ENCODE data around the gene RGPD3.
"Not testable (repeated sequence)": the region's sequence is repeated elsewhere in the genome, so short reads cannot be mapped to it uniquely, and the experiment has no call there.

RGPD3 gene

DNA sequence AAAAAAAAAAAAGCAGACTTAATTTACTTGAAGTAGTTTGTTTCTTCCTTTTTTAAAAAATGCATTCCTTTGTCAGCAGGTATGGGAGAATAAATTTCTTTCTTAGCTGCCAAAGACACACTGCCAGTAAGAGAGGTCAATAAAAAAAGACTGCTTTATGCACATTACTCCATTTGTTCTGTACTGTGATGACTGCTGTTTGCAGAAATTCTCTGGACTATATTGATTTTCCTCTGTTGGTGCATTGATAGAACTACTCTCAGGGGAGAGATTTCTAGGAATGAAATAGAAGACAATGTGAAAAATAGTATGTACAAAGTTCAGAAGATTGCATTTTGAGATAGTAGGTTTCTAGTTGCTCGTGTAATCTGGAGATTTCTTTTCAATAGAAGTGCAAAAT lies 11.3 kb upstream of the RGPD3 start:
- FAIRE-seq, result not testable (repeated sequence)

DNA sequence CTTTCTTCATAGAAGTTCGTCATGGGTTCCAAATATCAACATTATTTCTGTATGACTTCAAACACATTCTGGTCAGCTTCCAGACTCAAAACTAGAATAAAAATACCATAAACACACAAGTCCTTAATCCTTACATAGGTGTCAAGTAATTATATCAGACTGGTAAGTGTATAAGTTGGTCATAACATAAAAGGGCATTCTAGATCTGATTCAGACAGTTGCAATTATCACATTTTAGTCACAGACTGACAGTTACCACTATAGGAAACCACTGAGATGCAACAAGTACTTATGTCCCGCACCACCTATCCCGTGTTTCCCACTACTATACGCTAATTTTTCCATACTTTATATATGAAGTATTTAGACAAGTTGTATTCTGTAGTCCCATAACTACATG lies 9.4 kb upstream of the RGPD3 start:
- FAIRE-seq, result not testable (repeated sequence)

DNA sequence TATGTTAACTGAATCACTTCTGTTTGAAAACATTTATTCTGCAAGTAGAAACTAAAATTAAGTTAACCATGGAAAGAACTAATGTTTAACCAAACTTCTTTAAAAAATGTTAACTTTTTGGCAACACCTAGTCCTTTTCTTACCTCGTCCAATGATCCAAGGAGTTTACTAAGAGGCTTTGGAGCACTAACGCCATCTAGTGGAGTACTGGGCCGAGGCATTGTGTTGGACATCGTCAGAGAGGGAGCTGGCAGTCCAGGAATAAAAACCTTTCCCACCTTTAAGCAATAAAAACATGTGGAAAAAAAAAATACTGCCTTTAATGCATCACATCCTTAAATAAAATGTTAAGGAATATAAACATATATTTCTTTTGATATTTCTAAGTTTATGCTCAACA lies 2.4 kb upstream of the RGPD3 start:
- not testable (repeated sequence) for FAIRE-seq

DNA sequence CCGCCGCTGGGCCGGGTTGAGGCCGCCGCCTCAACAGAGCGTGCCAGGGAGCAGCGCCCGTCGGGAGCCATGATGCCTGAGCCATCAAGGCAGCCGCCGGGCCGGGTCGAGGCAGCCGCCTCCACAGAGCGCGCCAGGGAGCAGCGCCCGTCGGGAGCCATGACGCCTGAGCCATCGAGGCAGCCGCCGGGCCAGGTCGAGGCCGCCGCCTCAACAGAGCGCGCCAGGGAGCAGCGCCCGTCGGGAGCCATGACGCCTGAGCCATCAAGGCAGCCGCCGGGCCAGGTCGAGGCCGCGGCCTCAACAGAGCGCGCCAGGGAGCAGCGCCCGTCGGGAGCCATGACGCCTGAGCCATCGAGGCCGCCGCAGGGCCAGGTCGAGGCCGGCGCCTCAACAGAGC lies 697 bp downstream of the RGPD3 start:
- FAIRE-seq, result not testable (repeated sequence)

DNA sequence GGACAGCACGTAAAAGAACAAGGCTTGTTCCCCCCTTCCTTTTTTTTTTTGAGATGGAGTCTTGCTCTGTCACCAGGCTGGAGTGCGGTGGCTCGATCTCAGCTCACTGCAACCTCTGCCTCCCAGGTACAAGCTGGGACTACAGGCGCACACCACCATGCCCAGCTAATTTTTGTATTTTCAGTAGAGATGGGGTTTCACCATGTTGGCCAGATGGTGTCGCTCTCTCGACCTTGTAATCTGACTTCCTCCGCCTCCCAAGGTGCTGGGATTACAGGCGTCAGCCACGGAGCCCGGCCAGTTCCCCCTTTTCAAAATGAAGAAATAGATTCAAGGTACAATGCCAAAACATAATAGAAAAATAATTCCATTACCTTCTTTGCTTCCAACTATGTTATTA lies 6.3 kb downstream of the RGPD3 start:
- not testable (repeated sequence) for FAIRE-seq

DNA sequence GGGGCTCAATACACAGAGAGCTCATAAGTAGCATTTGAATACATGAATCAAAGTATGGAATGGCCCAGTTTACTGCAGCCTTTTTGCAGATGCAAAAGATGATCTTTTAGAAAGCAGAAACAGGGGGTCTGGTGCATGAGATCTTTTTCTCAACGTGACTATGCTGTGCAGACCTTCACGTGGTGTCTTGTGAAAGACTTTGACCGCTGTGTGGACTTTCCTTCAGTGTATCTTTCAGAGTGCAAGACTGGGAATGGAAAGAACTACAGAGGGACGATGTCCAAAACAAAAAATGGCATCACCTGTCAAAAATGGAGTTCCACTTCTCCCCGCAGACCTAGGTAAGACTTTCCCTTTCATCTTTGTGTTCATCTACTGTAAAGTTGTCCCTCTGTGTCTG lies 77.5 kb downstream of the RGPD3 start:
- FAIRE-seq, result not testable (repeated sequence)

DNA sequence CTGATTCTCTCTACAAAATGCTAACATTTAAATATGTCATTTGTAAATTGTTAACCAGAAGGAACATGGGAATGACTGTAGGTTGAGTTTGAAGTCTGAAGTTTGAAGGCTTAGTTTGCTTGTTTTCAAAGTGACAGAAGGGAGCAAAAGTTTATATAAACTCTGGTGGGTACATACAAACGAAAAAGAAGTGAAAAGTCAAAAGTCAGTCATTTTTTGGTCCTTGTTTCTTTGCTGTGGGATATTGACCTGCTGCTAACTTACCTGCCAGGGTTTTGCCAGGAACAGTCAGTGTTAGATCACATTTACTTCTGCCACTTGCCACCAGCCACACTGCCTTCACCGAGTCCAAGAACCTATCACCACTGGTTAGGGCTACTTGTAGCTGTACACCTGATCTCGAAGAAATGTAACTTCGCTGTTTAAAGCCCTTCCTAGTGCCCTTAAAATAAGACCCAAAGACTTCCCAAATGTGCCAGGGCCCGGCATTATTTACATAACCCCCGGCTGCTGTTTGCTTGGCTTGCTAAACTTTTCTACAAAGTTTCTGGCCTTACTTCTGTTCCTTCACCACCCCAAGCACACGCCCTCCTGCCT lies 79.3 kb downstream of the RGPD3 start:
- not testable (repeated sequence) for FAIRE-seq

DNA sequence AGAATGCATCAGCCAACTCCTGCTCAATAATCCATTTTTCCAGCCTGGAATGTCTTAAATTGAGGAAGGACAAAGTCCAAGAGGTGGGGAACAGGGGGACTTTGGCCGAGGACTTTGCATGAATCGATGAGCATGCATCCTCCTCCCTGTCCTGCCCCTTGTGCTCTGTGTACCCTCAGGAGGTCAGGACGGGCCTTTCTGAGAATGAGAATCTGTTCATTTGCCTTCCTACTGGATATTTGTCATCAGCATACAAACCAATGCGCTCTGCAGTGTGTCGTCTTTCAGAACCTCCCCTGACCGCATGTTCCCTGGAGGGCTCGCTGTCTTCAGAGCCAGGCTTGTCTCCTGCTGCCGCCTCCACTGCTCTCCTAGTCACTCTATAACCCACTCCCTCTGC lies 83.7 kb downstream of the RGPD3 start:
- FAIRE-seq, result not testable (repeated sequence)

DNA sequence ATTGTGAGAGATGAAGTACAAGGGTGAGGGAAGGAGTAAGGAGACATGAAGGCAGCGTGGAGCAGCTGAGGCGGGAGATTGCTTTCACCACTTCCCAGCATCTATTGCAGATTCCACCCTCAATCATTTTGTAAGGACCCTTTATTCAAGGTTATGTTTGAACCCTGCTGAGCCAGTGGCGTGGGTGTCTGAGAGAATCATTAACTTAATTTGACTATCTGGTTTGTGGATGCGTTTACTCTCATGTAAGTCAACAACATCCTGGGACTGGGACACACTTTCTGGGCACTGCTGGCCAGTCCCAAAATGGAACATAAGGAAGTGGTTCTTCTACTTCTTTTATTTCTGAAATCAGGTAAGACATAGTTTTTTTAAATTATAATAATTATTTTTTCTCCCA lies 86.3 kb downstream of the RGPD3 start:
- not testable (repeated sequence) for FAIRE-seq

DNA sequence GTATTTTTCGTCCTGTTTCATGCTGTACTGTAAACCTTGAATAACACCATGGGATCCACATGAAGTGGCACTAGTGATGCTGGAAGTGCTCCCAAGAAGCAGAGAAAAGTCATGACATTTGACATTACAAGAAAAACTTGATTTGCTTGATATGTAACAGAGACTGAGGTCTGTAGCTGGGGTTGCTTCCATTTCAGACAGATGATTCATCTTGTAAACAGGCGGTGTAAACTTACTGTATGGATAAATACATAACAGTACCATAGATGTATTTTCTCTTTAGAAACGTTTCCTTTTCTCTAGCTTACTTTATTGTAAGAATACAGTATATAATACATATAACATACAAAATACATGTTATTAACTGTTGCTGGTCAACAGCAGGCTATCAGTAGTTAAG lies 88.6 kb downstream of the RGPD3 start:
- not testable (repeated sequence) for FAIRE-seq

DNA sequence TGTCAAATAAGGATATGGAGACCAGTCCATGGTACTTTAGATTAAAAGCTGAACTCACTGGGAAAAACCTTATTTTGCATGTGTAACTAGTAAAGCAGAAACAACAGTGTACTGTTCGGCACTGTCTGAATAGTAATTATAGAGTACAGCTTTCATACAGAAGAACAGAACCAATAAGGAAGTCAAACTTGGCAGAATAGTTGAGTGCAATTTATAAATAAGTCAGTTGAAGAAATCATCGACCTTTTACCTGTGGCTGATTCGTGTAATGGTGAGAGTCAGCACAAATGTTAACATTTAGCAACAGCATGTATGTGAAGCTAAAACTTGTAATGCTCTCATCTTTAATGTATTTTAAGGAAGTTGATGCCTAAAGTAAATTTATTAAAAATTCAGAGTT lies 99.0 kb downstream of the RGPD3 start:
- FAIRE-seq, result not testable (repeated sequence)

DNA sequence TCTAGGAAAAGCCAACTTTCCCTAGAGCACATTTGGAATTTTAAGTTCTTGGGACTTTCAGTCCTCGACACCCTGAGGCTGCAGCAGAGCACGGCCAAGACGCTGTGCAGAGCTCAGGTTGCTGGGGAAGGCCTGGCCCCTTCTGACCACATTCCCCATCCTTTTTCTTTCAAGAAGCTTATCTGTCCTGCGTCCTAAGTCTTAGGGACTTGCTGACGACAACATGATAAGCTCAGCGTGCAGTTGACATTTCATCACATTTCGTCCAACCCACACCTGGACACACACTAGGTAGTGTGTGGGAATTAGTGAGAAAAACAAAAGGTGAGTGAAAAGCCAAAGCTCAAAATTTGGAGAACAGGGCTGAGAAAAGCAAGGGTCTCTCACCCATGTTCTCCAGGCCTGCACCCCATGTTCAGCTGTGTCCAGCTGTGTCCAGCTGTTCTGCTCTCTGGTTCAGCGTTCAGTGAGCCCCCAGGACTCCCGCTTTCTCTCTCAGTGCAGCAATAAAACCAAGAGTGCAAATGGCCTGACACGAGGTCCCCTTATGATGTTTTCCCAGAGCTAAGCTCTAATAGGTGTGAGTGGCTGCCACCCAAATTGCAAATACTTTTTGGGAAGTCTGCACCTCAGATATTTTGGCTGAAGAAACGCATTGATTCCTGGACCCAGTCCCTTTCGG lies 101.9 kb downstream of the RGPD3 start:
- FAIRE-seq, result no peak

DNA sequence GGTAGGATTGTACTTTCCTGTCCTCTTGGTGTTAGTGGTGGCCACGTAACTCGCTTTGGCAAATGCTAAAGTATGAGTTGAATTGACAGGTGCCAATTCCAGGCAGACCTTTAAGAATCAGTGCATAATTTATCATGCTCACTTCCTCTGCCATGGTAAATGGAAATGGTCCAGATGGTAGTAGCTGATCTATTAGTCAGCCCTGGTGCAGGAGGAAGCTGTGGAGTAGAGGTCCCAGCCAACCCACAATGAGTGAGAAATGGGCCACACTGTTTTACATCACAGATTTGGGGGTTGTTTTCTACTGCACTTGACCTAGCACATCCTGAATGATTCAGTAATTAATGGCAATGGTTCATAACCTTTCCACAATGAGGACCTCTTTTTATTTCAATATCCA lies 104.4 kb downstream of the RGPD3 start:
- no peak for FAIRE-seq

DNA sequence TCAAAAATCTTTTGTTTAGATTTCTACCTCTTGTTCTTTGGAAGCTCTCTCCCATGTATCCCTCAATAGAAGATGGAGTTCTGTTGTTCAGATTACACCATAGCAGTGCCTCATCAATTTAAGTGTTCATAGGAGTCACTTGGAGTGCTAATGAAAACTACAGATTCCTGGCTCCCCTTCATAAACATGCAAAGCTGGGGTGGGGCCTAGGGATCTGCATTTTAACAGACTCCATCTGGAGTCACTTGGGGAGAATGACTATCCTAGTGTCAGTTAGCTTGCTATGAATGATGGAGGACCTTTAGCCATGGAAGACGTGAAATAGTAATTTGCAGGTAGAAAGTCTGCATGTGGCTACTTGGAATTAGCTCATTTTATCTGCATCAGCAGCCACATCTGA lies 105.4 kb downstream of the RGPD3 start:
- no peak for FAIRE-seq

DNA sequence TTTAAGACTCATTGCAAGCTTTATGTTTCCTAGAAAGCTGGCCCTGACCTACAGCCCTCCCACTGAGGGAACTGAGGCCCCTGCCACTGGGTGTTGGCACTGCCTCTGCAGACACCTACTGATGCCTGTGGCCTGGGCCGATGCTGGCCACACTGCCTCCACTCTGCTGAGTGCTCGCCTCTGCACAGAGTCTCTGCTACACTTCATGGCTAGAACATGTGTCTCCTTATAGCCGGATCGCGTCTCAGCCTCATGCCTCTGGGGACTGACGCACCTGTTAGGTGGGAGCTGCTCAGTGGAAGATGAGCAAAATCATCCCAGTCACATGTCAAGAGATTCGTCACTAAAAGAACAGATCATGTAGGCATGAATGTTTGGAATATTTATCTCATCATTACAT lies 108.7 kb downstream of the RGPD3 start:
- FAIRE-seq, result no peak

DNA sequence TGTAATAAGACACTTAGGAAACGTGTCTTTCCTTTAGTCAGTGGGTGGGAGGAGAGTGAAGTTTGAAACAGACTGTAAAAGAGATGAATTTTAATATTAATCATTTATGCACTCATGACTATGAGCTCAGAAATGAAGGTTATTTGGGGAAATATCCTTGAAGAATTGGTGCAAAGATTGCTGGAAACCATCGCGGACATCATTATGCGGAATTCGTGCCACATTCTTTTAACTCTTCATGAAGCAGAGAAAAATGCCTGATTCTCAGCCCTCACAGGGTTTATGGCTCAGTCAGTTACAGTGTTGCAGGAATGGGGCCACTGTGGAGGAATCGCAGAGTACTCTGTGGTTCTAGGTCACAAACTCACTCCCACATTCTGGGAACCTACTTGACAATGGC lies 109.7 kb downstream of the RGPD3 start:
- no peak for FAIRE-seq

DNA sequence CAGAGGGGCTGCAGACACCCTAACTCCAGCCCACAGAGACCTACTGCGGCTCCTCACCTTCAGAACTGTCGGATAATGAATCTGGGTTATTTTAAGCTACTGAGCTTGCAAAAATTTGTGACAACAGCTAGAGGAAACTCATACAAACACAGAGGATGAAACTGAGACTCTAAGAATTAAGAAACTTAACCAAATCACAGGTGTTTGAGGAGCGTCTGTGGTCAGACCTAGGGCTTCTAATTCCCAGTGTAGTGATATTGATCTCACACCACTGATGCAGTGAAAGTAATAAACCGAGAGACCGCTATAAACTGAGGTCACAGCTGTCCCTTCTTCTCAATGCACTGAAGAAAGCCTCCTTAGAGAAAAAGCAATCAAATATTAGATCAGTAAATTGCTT lies 110.1 kb downstream of the RGPD3 start:
- FAIRE-seq, result no peak

DNA sequence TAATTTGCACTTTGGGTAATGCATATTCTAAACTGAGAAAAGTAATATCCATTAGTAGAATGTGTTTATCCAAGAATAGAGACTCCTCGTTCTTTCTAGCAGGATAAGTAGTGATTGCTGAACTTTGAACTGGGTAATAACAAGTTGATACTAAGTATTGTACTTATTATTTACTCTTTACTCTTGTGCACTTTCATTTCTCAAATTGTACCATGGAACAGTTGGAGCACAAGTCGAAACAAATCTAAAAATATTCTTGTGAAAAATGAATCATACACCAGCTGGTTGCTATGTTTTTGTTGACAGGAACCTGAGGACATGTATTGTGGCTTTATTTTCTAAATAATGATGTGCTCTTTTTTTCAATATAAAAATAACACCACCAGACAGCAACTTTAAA lies 111.9 kb downstream of the RGPD3 start:
- FAIRE-seq, result no peak

DNA sequence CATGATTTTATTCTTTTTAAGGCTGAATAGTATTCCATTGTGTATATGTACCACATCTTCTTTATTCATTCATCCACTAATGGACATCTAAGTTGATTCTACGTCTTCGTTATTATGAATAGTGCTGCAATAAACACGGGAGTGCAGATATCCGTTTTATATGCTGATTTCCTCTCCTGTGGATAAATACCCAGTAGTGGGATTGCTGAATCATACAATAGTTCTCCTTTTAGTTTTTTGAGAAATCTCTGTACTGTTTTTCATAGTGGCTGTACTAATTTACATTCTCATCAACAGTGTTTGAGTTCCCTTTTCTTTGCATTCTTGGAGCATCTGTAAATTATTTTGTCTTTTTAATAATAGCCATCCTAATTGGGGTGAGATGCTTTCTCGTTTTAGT lies 114.5 kb downstream of the RGPD3 start:
- no peak for FAIRE-seq

DNA sequence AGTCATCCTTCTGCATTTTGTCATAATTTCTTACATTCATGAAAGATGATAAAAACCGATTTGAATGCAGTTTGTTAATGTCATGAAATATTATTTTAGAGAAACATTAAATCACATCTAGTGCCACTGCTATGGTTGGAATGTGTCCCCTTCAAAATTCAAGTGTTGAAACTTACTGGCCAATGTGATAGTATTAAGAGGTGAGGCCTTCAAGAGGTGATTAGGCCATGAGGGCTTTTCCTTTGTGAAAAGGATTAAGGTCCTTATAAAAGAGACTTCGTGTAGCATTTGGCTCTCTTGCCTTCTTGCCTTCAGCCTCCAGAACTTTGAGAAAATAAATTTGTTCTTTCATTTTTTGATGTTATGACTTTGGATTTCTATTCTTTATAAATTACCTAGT lies 117.2 kb downstream of the RGPD3 start:
- FAIRE-seq, result no peak

DNA sequence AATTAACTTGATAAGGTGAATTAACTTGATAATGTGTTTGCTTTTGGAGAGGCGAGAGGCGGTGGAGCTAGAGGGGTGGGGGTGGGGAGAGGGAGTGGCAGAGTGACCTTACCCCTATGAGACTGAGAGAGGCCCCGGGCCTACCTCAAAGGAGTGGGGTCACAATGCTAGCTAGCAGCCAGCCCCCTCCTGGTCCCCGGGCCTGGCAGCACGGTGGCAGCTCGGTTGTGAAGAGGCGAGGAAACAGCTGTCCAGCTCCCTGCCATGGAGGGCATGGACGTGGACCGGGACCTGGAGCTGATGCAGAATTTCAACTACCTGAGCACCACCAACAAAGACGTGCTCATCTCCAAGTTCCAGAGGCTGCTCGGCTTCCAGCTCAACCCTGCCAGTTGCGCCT lies 123.9 kb downstream of the RGPD3 start:
- no peak for FAIRE-seq

DNA sequence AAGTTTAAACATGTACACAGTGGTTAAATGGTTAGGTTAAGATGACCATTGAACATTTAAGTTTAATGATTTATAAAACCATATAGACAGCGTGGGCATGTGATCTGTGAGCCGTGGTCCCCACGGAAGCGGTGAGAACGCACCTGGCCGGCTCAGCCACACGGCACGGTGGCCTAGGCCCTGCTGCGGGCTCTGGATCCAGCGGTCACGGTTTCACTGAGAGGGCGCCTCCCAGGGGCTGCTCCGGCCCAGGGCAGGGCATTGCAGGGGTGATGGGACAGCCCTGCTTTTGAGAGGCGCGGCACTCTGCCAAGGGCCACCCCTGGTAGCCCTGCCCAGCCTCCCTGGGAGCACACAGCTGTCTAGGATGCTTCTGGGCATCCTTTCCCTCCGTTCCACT lies 124.9 kb downstream of the RGPD3 start:
- no peak for FAIRE-seq

DNA sequence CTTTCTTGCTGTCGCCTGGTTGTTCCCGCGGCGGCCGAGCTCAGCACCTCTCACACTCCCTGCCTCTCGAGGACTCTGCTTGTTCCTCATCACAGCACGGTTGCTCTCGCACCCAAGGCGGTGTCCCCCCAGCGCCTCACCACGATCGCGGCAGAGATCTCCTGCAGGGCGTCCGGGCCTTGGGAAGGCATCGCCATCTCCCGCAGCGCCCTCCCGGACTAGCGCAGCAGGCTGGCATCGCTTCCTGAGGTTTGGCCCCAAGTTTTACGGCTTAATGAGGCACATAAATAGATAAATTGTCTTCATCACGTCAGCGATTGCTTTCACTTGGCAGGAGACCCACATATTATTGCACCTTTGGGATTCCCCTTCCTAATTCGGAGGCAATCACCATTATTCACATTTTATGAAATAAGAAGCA lies 125.4 kb downstream of the RGPD3 start:
- no peak for FAIRE-seq

DNA sequence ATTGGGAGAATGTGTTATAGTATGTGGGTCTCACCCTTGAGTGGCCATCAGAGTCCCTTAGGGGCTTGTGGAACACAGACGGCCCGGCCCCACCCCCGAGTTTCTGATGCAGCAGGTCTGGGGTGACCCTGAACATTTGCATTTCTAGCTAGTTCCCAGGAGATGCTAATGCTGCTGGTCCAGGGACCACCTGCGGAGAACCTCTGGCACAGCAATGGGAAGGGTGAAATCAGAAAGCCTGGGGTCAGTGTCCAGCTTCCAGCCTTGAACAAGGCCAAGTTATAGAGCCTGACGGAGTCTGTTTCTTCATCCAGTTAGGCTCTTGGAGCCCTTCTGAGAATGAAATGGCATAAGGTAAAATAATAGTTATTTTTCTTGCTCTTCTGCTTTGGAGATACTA lies 126.5 kb downstream of the RGPD3 start:
- no peak for FAIRE-seq

All from TTC549 (cell line).